Glutamatergic neuron (in vitro differentiated cells): ENCODE results near the gene CCDC50. TPM values are rescaled to one million over a fixed set of nuclear protein-coding genes. Genes with fewer than 3 reads are reported as not detected.

Source experiments
- DNase-seq: peaks from one replicate; pipeline ENCODE4 v3.0.0; 2022
- H3K27ac Mint-ChIP-seq: one replicate; pipeline ENCODE4 v1.8.0; 2020; ENCODE audit warnings: mild to moderate bottlenecking, mixed read lengths, inconsistent platforms; ENCODE audit not compliant: unreplicated experiment
- H3K27me3 Mint-ChIP-seq: one replicate; pipeline ENCODE4 v1.8.0; 2020; ENCODE audit warnings: mild to moderate bottlenecking, moderate library complexity, mixed read lengths, inconsistent platforms; ENCODE audit not compliant: unreplicated experiment
- H3K36me3 Mint-ChIP-seq: one replicate; pipeline ENCODE4 v1.8.0; 2020; ENCODE audit warnings: mild to moderate bottlenecking, mixed read lengths, inconsistent platforms; ENCODE audit not compliant: unreplicated experiment
- H3K4me1 Mint-ChIP-seq: one replicate; pipeline ENCODE4 v1.8.0; 2020; ENCODE audit warnings: mild to moderate bottlenecking, low read depth, mixed read lengths, inconsistent platforms; ENCODE audit not compliant: unreplicated experiment
- H3K4me3 Mint-ChIP-seq: one replicate; pipeline ENCODE4 v1.8.0; 2020; ENCODE audit warnings: mild to moderate bottlenecking, mixed read lengths, inconsistent platforms; ENCODE audit not compliant: unreplicated experiment
- H3K9me3 Mint-ChIP-seq: one replicate; pipeline ENCODE4 v1.8.0; 2020; ENCODE audit warnings: mild to moderate bottlenecking, moderate library complexity, mixed read lengths, inconsistent platforms; ENCODE audit not compliant: unreplicated experiment
- total RNA-seq: library from RNA; stranded (reverse); fragmentation: NEBNext Ultra II Directional; extraction: Animal tissue kit (Norgen Biotek cat#: 25700); gene quantifications from one replicate; pipeline ENCODE4 v1.2.1, GENCODE V29; 2021; ENCODE audit not compliant: unreplicated experiment
- TF ChIP-seq, protein P1 (sequence below): fragments of 200-600 bp; sonication (generic); IDR thresholded peaks from one replicate; pipeline ENCODE4 v1.5.0; 2021; ENCODE audit not compliant: partially characterized antibody, unreplicated experiment

CCDC50 gene
- total RNA-seq, 1 donor from 2014 or later = 144 TPM

DNA sequence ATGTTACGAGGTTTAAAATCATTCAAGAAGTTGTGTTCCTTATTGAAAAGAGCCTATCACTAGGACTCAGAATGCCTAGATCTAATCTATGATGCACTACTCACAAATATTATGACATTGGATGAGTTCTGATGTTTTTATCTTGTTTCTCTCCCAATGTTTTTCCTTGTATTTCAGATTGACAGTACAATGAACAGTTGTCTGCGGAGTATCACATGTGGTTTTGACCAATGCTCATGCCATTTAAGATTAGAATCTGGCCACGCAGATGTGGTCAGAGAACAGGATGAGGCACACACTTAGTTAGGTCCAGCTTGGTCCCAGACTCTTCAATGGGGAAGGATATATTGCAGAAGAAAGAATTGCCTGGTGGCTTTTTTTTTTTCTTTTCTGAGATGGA is 25.6 kb upstream of the CCDC50 start:
- H3K27ac Mint-ChIP-seq = no peak overlapping the region
- H3K4me3 Mint-ChIP-seq = no peak overlapping the region
- H3K9me3 Mint-ChIP-seq = no peaks in the 10 kb centered on the region
- TF ChIP-seq, protein P1, sequence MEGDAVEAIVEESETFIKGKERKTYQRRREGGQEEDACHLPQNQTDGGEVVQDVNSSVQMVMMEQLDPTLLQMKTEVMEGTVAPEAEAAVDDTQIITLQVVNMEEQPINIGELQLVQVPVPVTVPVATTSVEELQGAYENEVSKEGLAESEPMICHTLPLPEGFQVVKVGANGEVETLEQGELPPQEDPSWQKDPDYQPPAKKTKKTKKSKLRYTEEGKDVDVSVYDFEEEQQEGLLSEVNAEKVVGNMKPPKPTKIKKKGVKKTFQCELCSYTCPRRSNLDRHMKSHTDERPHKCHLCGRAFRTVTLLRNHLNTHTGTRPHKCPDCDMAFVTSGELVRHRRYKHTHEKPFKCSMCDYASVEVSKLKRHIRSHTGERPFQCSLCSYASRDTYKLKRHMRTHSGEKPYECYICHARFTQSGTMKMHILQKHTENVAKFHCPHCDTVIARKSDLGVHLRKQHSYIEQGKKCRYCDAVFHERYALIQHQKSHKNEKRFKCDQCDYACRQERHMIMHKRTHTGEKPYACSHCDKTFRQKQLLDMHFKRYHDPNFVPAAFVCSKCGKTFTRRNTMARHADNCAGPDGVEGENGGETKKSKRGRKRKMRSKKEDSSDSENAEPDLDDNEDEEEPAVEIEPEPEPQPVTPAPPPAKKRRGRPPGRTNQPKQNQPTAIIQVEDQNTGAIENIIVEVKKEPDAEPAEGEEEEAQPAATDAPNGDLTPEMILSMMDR = no peak
- no peak for DNase-seq
- H3K36me3 Mint-ChIP-seq = no peaks in the 10 kb centered on the region
- no peaks in the 10 kb centered on the region for H3K27me3 Mint-ChIP-seq
- H3K4me1 Mint-ChIP-seq = peaks cover 6% of the 10 kb centered on the region

DNA sequence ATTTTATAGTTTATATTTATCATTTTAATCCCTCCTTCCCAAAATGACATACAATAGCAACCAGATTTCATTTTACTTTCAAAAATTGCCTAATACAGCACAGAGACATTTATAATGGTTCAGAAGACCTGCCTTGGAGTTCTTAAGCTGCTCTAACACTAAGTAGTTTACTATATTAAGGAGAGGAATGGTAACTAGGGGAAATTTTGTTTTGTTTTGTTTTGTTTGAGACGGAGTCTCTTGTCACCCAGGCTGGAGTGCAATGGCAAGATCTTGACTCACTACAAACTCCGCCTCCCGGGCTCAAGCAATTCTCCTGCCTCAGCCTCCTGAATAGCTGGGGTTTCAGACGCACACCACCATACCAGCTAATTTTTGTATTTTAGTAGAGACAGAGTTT is 22.8 kb upstream of the CCDC50 start:
- peaks cover 6% of the 10 kb centered on the region for H3K4me1 Mint-ChIP-seq
- H3K4me3 Mint-ChIP-seq = no peak overlapping the region
- TF ChIP-seq, protein P1 = no peak
- no peak overlapping the region for H3K27ac Mint-ChIP-seq
- no peaks in the 10 kb centered on the region for H3K27me3 Mint-ChIP-seq
- no peaks in the 10 kb centered on the region for H3K36me3 Mint-ChIP-seq
- no peaks in the 10 kb centered on the region for H3K9me3 Mint-ChIP-seq
- DNase-seq = no peak

DNA sequence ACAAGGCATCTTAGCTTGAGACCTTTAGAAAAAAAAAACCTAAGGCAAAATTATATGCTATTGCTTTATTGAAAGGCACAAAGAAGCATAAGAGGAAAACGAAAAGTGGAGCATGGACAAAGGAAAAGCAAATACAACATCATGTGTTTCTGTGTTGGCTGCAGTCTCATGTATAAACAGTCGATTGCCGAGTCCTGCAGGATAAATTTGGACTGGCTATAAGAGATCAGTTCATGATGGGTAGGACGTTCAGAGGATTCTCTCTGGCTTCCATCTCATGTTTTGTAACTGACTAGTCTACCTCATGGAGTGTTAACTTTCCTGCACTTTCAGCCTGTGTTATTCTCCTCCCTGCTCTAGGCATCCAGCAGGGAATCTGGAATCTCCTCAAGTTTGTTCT is 21.9 kb upstream of the CCDC50 start:
- Mint-ChIP-seq H3K9me3 (no peaks in the 10 kb centered on the region), H3K4me1 (no peaks in the 10 kb centered on the region)

GRCh38 chr3:191313296-191313695 is 15.9 kb upstream of the CCDC50 start:
- Mint-ChIP-seq H3K9me3 (peaks cover 2% of the 10 kb centered on the region), H3K4me3 (no peak overlapping the region), H3K4me1 (no peaks in the 10 kb centered on the region), H3K36me3 (no peaks in the 10 kb centered on the region), H3K27ac (no peak overlapping the region), H3K27me3 (peaks cover 2% of the 10 kb centered on the region)
- TF ChIP-seq, protein P1 = no peak
- no peak for DNase-seq

More for the DNA sequence above, 21.9 kb upstream of the CCDC50 start:
- H3K4me3 Mint-ChIP-seq = no peak overlapping the region
- no peaks in the 10 kb centered on the region for H3K36me3 Mint-ChIP-seq
- H3K27me3 Mint-ChIP-seq = no peaks in the 10 kb centered on the region
- DNase-seq = no peak
- TF ChIP-seq, protein P1 = no peak
- H3K27ac Mint-ChIP-seq = no peak overlapping the region

DNA sequence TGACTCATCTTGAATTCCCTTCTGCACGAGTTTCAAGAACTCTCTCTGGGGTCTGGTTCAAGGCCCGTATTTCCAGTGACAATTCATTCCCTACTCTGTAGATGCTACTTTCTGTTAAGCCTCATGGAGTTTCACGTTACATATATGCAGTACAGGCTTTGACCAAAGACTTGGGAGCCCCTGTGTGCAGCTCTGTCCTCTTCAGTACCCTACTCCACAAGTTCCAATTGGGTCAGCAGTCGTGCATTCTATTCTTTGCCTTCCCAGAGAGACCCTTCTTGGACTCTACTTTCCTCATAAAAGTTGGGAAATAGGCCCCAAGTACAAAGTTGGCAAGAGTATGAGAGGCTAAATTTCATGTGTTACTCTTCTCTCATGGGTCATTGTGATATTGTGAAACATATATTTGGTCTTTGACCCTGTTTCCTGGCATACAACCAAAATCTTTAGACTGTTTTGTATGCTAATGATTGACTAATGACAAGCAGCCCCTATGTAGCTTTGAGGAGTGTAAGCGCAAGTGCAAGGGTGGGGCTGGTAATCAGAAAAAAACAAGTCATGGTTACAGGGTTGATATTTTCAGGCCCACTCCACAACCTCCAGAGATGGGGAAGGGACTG is 15.0 kb upstream of the CCDC50 start:
- Mint-ChIP-seq H3K4me3 (no peak overlapping the region), H3K9me3 (peaks cover 2% of the 10 kb centered on the region), H3K36me3 (no peaks in the 10 kb centered on the region), H3K4me1 (no peaks in the 10 kb centered on the region), H3K27ac (no peak overlapping the region), H3K27me3 (peaks cover 2% of the 10 kb centered on the region)
- TF ChIP-seq, protein P1 = no peak
- DNase-seq = no peak
